OCI-LY3 (cell line): Measurements from ENCODE around the gene DUXB.

Source experiments
- EZH2phosphoT487 ChIP-seq: fragments of 200-600 bp; shearing (Covaris generic); IDR thresholded peaks from 2 replicates; pipeline ENCODE4 v1.6.1; 2018; ENCODE audit warnings: antibody characterized with exemption, mixed run types, low read depth
- TF ChIP-seq, protein P1 (sequence below): fragments of 200-600, 300-600 bp; sonication (generic); IDR thresholded peaks from 2 replicates; pipeline ENCODE4 v1.5.1; 2014; ENCODE audit warnings: antibody characterized with exemption, low read length, low read depth

GRCh38 chr16:75667503-75667902 is 33.8 kb downstream of the DUXB start:
- TF ChIP-seq, protein P1, sequence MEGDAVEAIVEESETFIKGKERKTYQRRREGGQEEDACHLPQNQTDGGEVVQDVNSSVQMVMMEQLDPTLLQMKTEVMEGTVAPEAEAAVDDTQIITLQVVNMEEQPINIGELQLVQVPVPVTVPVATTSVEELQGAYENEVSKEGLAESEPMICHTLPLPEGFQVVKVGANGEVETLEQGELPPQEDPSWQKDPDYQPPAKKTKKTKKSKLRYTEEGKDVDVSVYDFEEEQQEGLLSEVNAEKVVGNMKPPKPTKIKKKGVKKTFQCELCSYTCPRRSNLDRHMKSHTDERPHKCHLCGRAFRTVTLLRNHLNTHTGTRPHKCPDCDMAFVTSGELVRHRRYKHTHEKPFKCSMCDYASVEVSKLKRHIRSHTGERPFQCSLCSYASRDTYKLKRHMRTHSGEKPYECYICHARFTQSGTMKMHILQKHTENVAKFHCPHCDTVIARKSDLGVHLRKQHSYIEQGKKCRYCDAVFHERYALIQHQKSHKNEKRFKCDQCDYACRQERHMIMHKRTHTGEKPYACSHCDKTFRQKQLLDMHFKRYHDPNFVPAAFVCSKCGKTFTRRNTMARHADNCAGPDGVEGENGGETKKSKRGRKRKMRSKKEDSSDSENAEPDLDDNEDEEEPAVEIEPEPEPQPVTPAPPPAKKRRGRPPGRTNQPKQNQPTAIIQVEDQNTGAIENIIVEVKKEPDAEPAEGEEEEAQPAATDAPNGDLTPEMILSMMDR, result no peak
- no peak for TF ChIP-seq EZH2phosphoT487
